ENCODE results near the gene OR5AC2. TPM values are rescaled to one million over a fixed set of nuclear protein-coding genes. Genes with fewer than 3 reads are reported as not detected.

OR5AC2 gene
- total and polyA plus RNA-seq, 2 experiments from 2014 or later = not detected

GRCh38 chr3:98136631-98137030 is 49.7 kb downstream of the OR5AC2 start (continued):
- TF ChIP-seq ZNF462 (CRISPR knock-in tag; IDR thresholded peaks at IDR 0.05) (no peak), STAT1 (IDR thresholded peaks at IDR 0.05; ENCODE audit: unreplicated experiment) (no peak), CREB1 (CRISPR knock-in tag; IDR thresholded peaks at IDR 0.05; ENCODE audit: low read depth) (no peak), ETS1 (IDR thresholded peaks at IDR 0.05) (no peak)

Other genes starting within 250 kb of the OR5AC2 start
- 9.0 and 11.0 TPM in 2 replicates for gene RIOX2, start 114.7 kb upstream of the OR5AC2 start, total RNA-seq (2014; rRNA removed; shearing (Covaris generic))
- gene RIOX2, start 114.7 kb upstream of the OR5AC2 start, polyA plus RNA-seq (2016; fragmentation: Nextera tagmentation; extraction: Ambion mirVana) = 9.5 and 10.7 TPM in 2 replicates
- not detected in 2 replicates for gene GABRR3, start 51.9 kb upstream of the OR5AC2 start, total RNA-seq (2014; rRNA removed; shearing (Covaris generic))
- not detected in 2 replicates for gene GABRR3, start 51.9 kb upstream of the OR5AC2 start, polyA plus RNA-seq (2016; fragmentation: Nextera tagmentation; extraction: Ambion mirVana)
- not detected in 2 replicates for gene OR5H1, start 43.5 kb downstream of the OR5AC2 start, total RNA-seq (2014; rRNA removed; shearing (Covaris generic))
- not detected in 2 replicates for gene OR5H1, start 43.5 kb downstream of the OR5AC2 start, polyA plus RNA-seq (2016; fragmentation: Nextera tagmentation; extraction: Ambion mirVana)
- not detected in 2 replicates for gene OR5H14, start 60.3 kb downstream of the OR5AC2 start, total RNA-seq (2014; rRNA removed; shearing (Covaris generic))
- 0.05 TPM in 1 of 2 replicates, not detected in the other for gene OR5H14, start 60.3 kb downstream of the OR5AC2 start, polyA plus RNA-seq (2016; fragmentation: Nextera tagmentation; extraction: Ambion mirVana)
- not detected in 2 replicates for gene OR5H15, start 79.5 kb downstream of the OR5AC2 start, total RNA-seq (2014; rRNA removed; shearing (Covaris generic))
- gene OR5H15, start 79.5 kb downstream of the OR5AC2 start, polyA plus RNA-seq (2016; fragmentation: Nextera tagmentation; extraction: Ambion mirVana) = not detected in 2 replicates
- gene OR5H6, start 177.1 kb downstream of the OR5AC2 start, total RNA-seq (2014; rRNA removed; shearing (Covaris generic)) = not detected in 2 replicates
- gene OR5H6, start 177.1 kb downstream of the OR5AC2 start, polyA plus RNA-seq (2016; fragmentation: Nextera tagmentation; extraction: Ambion mirVana) = 0.37 and 0.38 TPM in 2 replicates
- not detected in 2 replicates for gene OR5H2, start 195.3 kb downstream of the OR5AC2 start, total RNA-seq (2014; rRNA removed; shearing (Covaris generic))
- gene OR5H2, start 195.3 kb downstream of the OR5AC2 start, polyA plus RNA-seq (2016; fragmentation: Nextera tagmentation; extraction: Ambion mirVana) = 0.56 and 1.1 TPM in 2 replicates

All from GM23338 (cell line).